DND-41 (cell line): Measurements from ENCODE around the gene MDM1.

Experiments used
- ATAC-seq: fragments of 200-7000 bp; cut with Tn5 transposase; 3 replicates; pipeline ENCODE4 v1.9.1; 2021; ENCODE audit warnings: low read depth; ENCODE audit not compliant: insufficient read depth
- DNase-seq: peaks from one replicate; pipeline ENCODE4 v3.0.0-alpha.2; 2020
- H2AFZ ChIP-seq: 2 replicates; pipeline ENCODE4 v1.6.0; 2012; ENCODE audit warnings: low read depth, low read length
- H3K27ac ChIP-seq: 2 replicates; pipeline ENCODE4 v1.5.1; 2012; ENCODE audit warnings: low read length, inconsistent platforms
- H3K27me3 ChIP-seq: fragments of 200-600 bp; sonication (generic); 2 replicates; pipeline ENCODE4 v1.6.0; 2012; ENCODE audit warnings: low read length, mild to moderate bottlenecking, inconsistent platforms; ENCODE audit not compliant: insufficient read depth, poor library complexity
- H3K36me3 ChIP-seq: 2 replicates; pipeline ENCODE4 v1.5.1; 2012; ENCODE audit warnings: low read length, inconsistent platforms; ENCODE audit not compliant: insufficient read depth
- H3K4me1 ChIP-seq: 2 replicates; pipeline ENCODE4 v1.5.1; 2012; ENCODE audit warnings: mild to moderate bottlenecking, low read length; ENCODE audit not compliant: insufficient read depth
- H3K4me2 ChIP-seq: 2 replicates; pipeline ENCODE4 v1.6.0; 2012; ENCODE audit warnings: mild to moderate bottlenecking, moderate library complexity, low read length, inconsistent platforms; ENCODE audit not compliant: insufficient read depth
- H3K4me3 ChIP-seq, 2 experiments: fragments of 200-600 bp in 1 of 2; shearing (Covaris generic) in 1 of 2; 2 replicates each; pipeline ENCODE4 v1.5.1; 2012 to 2016; ENCODE audit warnings: inconsistent platforms in 2 of 2, low read length in 2 of 2, mild to moderate bottlenecking in 2 of 2, low read depth in 1 of 2, moderate library complexity in 1 of 2
- H3K79me2 ChIP-seq: 2 replicates; pipeline ENCODE4 v1.6.0; 2012; ENCODE audit warnings: low read length, inconsistent platforms; ENCODE audit not compliant: insufficient read depth
- H3K9ac ChIP-seq: 2 replicates; pipeline ENCODE4 v1.6.0; 2012; ENCODE audit warnings: low read depth, mild to moderate bottlenecking, inconsistent platforms, low read length, moderate library complexity
- H3K9me3 ChIP-seq: 2 replicates; pipeline ENCODE4 v1.5.1; 2012; ENCODE audit warnings: low read length, moderate library complexity, mild to moderate bottlenecking, inconsistent platforms; ENCODE audit not compliant: insufficient read depth, severe bottlenecking
- H4K20me1 ChIP-seq: 2 replicates; pipeline ENCODE4 v1.6.0; 2012; ENCODE audit warnings: low read length; ENCODE audit not compliant: insufficient read depth
- EZH2 ChIP-seq: IDR thresholded peaks from 3 replicates; pipeline ENCODE4 v1.6.1; 2012; ENCODE audit warnings: borderline replicate concordance, low read depth, mild to moderate bottlenecking, moderate library complexity, low read length, inconsistent platforms; ENCODE audit not compliant: severe bottlenecking
- TF ChIP-seq, protein P1 (sequence below): IDR thresholded peaks from 2 replicates; pipeline ENCODE4 v1.5.1; 2012; ENCODE audit warnings: borderline replicate concordance, low read length, moderate library complexity, mild to moderate bottlenecking; ENCODE audit not compliant: poor library complexity, severe bottlenecking; ENCODE audit errors: extremely low read depth

MDM1 gene

GRCh38 chr12:68276402-68276930 lies 55.7 kb downstream of the MDM1 start:
- TF ChIP-seq, protein P1, sequence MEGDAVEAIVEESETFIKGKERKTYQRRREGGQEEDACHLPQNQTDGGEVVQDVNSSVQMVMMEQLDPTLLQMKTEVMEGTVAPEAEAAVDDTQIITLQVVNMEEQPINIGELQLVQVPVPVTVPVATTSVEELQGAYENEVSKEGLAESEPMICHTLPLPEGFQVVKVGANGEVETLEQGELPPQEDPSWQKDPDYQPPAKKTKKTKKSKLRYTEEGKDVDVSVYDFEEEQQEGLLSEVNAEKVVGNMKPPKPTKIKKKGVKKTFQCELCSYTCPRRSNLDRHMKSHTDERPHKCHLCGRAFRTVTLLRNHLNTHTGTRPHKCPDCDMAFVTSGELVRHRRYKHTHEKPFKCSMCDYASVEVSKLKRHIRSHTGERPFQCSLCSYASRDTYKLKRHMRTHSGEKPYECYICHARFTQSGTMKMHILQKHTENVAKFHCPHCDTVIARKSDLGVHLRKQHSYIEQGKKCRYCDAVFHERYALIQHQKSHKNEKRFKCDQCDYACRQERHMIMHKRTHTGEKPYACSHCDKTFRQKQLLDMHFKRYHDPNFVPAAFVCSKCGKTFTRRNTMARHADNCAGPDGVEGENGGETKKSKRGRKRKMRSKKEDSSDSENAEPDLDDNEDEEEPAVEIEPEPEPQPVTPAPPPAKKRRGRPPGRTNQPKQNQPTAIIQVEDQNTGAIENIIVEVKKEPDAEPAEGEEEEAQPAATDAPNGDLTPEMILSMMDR = no peak
- no peak for TF ChIP-seq EZH2
- Histone ChIP-seq H3K79me2 (no peaks in the 10 kb centered on the region), H2AFZ (no peak overlapping the region), H3K9me3 (no peaks in the 10 kb centered on the region), H3K27me3 (no peaks in the 10 kb centered on the region), H3K4me1 (no peaks in the 10 kb centered on the region), H4K20me1 (no peaks in the 10 kb centered on the region), H3K4me2 (no peak overlapping the region), H3K27ac (no peak overlapping the region), H3K36me3 (no peaks in the 10 kb centered on the region), H3K4me3 (no peak overlapping the region), H3K9ac (no peak overlapping the region)
- DNase-seq (no peak), ATAC-seq (no peak)

DNA sequence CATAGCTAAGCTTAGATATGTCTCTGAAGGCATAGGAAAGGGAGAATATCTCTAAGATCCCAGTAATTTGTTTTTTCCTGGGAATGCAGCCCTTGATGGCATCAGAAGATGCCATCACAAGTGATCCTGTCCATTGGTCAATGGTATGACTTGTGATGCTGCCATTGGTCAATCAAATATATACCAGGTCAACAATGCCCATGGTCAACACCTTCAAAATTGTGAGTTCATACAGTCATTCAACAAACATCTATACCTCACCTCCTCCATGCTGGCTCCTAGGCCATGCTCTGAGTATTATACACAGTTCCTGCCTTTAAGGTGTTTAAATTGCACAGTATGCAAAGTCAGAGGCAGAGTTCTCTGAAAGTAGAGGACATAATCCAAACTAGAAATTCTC lies 59.4 kb downstream of the MDM1 start:
- Histone ChIP-seq H3K27me3 (no peaks in the 10 kb centered on the region), H3K9me3 (no peaks in the 10 kb centered on the region), H3K36me3 (no peaks in the 10 kb centered on the region), H3K4me3 (no peak overlapping the region), H3K4me1 (no peaks in the 10 kb centered on the region), H3K4me2 (no peak overlapping the region), H2AFZ (no peak overlapping the region), H3K9ac (no peak overlapping the region), H3K79me2 (no peaks in the 10 kb centered on the region), H3K27ac (no peak overlapping the region), H4K20me1 (no peaks in the 10 kb centered on the region)
- DNase-seq (no peak), ATAC-seq (no peak)
- no peak for TF ChIP-seq EZH2
- TF ChIP-seq, protein P1 = no peak

DNA sequence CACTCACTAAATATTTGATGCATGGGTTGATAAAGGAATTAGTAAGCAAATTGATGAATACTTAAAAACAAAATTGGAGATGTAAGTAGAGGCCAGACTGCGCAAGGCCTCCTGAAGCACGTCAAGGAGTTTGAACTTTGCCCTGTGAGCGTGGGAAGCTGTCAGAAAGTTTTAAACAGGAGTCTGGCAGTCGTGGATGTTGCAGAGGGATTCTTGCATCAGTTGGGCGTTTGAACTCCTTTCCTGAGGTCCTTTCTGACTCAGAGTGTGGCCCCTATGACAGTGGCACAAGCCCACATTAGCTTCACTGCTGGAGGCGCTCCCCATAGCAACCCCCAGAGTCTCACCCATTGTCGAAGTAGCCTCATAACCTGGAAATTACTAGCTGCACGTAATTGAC lies 60.8 kb downstream of the MDM1 start:
- TF ChIP-seq EZH2 = no peak
- TF ChIP-seq, protein P1 = no peak
- no peak overlapping the region for H2AFZ ChIP-seq

DNA sequence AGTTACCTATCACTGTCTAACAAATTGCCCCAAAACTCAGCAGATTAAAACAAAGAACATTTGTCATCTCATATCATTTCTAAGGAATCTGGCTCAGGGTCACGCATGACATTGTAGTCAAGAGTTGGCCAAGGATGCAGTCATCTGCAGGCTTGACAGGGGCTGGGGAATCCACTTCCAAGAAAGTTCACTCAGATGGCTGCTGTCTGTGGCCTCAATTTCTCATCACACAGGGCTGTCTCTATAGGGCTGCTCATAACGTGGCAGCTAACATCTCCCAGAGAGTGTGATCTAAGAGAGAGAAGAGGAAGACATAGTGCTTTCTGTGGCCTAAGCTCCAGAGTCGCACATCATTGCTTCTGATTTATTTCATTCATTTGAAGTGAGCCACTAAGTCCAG lies 61.8 kb downstream of the MDM1 start:
- Histone ChIP-seq H3K27me3 (no peaks in the 10 kb centered on the region), H3K4me1 (no peaks in the 10 kb centered on the region), H3K9me3 (no peaks in the 10 kb centered on the region), H3K27ac (no peak overlapping the region), H3K9ac (no peak overlapping the region), H3K36me3 (no peaks in the 10 kb centered on the region), H3K4me3 (no peak overlapping the region), H4K20me1 (no peaks in the 10 kb centered on the region), H3K79me2 (no peaks in the 10 kb centered on the region), H2AFZ (no peak overlapping the region), H3K4me2 (no peak overlapping the region)
- TF ChIP-seq, protein P1 = no peak
- no peak for TF ChIP-seq EZH2
- DNase-seq = no peak
- no peak for ATAC-seq

More for the DNA sequence above, 60.8 kb downstream of the MDM1 start:
- Histone ChIP-seq H3K27ac (no peak overlapping the region), H3K9me3 (no peaks in the 10 kb centered on the region), H3K27me3 (no peaks in the 10 kb centered on the region), H3K9ac (no peak overlapping the region), H3K4me3 (no peak overlapping the region), H3K4me1 (no peaks in the 10 kb centered on the region), H3K36me3 (no peaks in the 10 kb centered on the region), H3K79me2 (no peaks in the 10 kb centered on the region), H4K20me1 (no peaks in the 10 kb centered on the region), H3K4me2 (no peak overlapping the region)
- DNase-seq (no peak), ATAC-seq (no peak)
